ENCODE results near the gene NRXN3.
A peak's percentile ranks its signal among the peaks of the same experiment; 100 is the strongest.

The NRXN3 gene

DNA sequence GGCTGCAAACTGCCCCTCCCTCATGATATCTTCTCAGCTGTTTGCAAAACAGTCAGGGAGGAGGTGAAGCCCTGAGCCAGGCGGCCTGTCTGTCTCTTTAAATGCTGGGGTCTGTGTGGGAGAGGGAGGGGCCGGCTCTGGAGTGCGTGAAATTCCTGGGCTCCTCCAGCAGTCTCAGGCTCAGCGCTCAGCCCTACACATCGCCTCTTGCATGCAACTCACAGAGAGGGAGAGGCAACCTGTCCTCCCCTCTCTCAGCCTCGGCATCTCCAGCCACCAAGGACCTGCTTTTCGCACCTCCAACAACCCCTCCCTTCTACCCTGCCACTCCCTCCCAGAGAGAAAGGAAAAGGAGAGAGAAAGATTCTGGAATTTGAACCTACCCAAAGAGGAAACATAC is at the start of gene NRXN3:
TSS of gene NRXN3 (plus strand) at position 171 of the 400 bp plus-strand sequence. CDS start 72,721 bp downstream, outside the sequence.
- no peak for DNase-seq

- no peak for DNase-seq
Measured at GRCh38 chr14:78122436-78122835, 47.7 kb upstream of the NRXN3 start.

- no peak for DNase-seq
Measured at GRCh38 chr14:78123650-78124253, 46.4 kb upstream of the NRXN3 start.

DNA sequence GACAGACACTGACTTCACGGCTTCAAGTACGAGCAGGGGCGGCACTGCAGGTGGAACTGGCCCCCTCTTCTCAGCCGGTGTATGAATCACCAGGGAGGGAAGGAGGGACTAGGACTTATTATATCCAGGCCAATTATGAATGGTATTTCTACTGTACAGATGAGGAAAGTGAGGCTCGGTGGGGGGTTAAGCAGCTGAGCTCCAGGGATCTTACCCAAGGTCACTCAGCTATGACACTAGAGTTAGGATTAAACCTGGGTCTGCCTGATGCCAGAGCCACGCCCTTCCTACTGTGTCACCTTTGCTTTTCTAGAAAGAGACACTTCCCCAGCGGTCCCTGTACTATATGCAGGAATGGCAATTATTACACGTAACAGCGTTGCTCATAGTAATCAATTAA is 42.2 kb upstream of the NRXN3 start:
- DNase-seq, result no peak

DNA sequence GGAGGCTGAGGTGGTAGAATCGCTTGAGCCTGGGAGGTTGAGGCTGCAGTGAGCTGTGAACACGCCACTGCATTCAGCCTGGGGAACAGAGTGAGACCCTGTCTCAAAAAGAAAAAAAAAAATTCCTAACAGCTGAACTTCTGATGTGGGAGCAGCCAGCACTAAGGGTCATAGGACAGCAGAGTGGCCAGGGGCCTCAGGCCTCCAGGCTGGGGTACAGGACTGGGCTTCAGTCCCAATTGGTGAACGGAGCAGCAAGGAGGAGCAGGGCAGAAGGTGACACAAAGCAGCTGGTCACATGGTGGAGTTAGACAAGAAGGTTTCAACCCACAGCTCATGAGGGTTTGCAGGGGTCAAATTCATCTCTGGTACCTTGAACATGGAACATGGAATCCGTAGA is 40.8 kb upstream of the NRXN3 start:
- DNase-seq, result no peak

GRCh38 chr14:78130356-78130755 is 39.8 kb upstream of the NRXN3 start:
- DNase-seq, result no peak

DNA sequence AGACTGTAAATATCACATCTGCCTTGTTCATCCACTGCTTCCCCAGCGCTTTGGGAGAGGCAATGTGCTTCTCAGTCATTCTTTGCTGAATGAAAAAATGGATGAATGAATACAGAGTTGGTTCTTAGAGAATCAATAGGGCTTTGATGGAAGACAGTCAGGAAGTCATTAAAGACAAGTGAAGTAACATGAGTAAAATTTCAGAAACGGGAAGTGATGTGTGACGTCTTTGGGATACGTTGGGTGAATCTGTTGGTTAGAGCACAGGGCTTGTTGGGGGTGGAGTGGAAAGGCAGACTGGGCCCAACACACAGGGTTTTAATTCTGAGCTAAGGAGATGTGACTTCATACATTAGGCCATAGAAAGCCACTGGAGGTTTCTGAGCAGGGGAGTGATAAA is 39.0 kb upstream of the NRXN3 start:
- DNase-seq, result no peak

GRCh38 chr14:78131616-78132015 is 38.6 kb upstream of the NRXN3 start:
- no peak for DNase-seq

DNA sequence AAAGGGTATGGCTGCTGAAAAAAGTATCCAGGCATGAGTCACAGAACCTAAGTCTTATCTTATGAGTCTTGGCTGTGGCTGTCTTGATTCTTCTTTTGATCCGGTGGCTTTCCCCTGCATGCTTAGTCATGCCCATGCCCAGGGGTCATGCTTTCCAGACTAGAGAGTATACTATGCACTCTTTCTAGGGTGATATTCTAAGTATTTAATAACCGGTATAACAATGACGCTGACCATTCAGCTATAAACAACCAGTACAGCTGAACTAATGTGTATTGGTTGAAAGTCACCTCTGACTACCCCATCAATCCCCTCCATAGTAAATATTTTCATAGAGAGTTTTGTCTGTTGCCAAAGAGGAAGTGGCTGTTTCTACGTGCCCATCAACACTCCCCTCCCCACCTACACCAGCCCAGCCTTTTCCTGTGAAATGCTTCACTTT is 34.7 kb upstream of the NRXN3 start:
- DNase-seq, result no peak

- DNase-seq, result no peak
Measured at GRCh38 chr14:78136695-78137094, 33.5 kb upstream of the NRXN3 start.

DNA sequence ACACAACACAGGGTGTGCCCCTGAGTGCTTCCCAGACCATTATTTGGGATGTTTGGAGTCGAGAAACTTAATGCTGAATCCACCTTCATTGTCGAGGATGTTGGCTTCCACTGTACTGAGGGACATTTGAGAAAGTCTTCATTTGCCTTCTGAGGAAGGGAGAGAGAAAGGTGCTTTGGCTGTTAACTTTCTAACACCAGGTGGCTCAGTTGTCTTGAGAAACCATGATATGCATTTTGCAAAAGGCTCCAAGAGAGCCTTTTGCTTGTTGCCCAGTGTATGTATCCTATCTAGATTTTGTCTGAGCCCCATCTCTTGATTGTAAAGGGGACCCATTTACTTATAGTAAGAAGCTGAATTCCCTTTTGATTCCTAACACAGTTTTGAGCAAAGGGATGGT is 28.6 kb upstream of the NRXN3 start:
- peak; percentile 13 for DNase-seq

DNA sequence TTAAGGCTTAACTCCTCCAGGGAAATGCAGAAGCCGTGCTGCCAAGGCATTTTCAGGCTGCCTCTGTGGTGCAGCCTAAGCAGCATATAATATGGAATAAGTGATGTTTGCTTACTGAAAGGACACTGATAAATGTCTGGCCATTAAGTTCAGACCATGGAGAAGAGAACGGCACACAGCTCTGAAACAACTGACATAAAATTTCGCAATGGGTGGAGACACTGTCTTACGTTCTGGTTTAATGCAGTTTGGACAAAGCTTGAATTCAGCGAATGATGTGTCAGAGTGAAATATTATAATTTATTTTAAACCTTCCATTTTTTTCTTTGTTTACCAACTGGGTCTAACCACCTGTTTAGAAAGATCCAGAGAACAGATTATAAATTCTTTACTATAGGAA is 27.2 kb upstream of the NRXN3 start:
- no peak for DNase-seq

GRCh38 chr14:78143489-78144145 is 26.6 kb upstream of the NRXN3 start:
- DNase-seq, result peak; percentile 63

GRCh38 chr14:78152201-78153063 is 17.7 kb upstream of the NRXN3 start:
- no peak for DNase-seq

DNA sequence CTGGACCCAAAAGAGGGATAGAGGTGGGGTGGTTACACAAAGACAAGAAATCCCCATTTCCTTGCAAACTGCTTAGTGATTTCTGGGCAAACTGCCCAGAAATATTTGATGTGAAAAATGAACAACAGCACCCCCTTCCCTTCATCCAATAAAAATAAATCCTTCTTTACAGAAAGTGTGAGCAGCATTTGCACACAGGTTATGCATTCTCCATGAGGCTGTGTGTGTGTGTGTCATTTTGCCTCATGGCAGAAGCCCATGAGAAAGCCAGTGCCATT is 17.2 kb upstream of the NRXN3 start:
- DNase-seq, result peak; percentile 12

DNA sequence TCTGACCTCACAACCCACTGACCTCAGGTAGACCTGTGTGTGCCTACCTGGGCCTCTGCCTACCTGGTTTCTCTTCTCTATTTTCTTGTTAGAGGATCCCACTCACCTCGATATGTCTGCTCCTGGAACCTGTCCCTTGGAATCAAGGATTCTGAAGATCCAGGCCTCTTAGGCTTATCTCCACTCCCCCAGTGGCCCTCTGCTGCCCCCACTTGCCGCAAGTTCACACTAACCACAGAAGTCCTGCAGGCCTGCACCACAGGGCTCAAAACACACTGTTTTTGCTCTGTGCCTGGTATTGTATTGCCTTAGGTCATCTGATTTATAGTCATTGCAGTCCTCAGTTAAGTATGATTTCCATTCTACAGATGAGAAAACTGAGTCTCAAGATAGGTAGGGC is 15.3 kb upstream of the NRXN3 start:
- peak; percentile 19 for DNase-seq

GRCh38 chr14:78156196-78156595 is 14.0 kb upstream of the NRXN3 start:
- DNase-seq, result no peak

GRCh38 chr14:78157494-78158437 is 12.4 kb upstream of the NRXN3 start:
- DNase-seq, result peak; percentile 25

DNA sequence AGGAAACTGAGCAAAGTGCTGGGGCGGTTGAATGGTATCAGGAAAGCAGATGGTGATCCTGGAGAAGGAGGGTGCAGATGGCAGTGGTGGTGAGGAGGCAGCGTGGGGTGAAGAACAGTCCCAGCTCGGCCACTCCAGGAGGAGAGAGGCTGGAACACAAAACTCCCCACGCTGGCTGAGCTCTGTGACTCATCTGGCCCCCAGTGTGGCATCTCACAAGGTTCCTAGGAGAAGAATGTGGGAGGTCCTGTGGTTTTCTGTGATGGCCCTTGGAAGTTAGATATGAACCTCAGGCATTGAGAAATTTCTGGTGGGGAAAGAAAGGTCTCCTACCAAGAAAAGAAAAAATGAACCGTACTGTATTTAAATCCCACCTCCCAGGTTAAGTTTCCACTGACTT is 8.0 kb upstream of the NRXN3 start:
- no peak for DNase-seq

GRCh38 chr14:78164226-78164853 is 5.8 kb upstream of the NRXN3 start:
- DNase-seq, result peak; percentile 81

- no peak for DNase-seq
Measured at GRCh38 chr14:78172428-78172827, 2.3 kb downstream of the NRXN3 start.

DNA sequence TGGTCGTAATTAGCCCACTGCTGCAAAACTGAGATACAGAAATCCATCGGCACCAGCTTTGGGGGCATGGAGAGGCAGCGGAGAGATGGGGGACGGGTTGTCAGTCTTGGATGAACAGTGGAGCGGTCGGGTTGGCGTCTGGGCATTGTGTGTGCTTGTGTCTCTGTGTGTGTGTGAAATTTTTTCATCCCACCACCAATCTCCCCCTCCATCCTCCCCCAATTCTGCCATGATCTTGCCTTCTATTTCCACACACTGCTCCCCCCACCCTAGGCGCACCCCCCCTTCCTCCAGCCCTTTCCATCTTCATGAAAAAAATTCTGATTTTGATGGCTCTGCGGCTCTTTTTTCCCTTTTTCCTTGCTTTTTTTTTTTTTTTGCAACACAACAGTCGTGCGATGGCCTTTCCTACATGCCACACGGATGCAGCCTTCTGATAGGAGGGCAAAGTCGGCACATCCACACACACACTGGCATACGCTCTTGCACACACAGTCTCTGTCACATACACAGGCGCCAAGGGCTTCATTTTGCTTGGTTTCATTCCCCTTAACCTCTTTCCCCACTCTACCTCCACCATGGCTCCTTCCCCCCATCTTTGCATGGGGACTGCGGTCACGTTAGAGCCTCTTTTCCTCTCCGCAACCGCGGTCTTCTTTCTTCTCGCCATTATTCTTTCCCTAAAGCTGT is 3.3 kb downstream of the NRXN3 start:
- DNase-seq, result no peak

Measured in DMS53 (cell line).